T-cell (primary cell): ENCODE data around the gene RHCE. TPM values are rescaled to one million over a fixed set of nuclear protein-coding genes. Genes with fewer than 3 reads are reported as not detected.
"Not testable (repeated sequence)": the region's sequence is repeated elsewhere in the genome, so short reads cannot be mapped to it uniquely, and the experiment has no call there.

Experiments used
- ATAC-seq, 4 experiments: fragments of 200-7000 bp in 3 of 4; fragments of 150-1000 bp in 1 of 4; cut with Tn5 transposase; replicated peaks in 1 of 4; 1 replicate in 3 of 4; 2 replicates in 1 of 4; pipeline ENCODE4 v1.10.0; 2021; ENCODE audit warnings: moderate library complexity in 3 of 4, mild to moderate bottlenecking in 2 of 4, moderate number of reproducible peaks in 1 of 4
- CTCF ChIA-PET, 2 donors: fragments of 300-600 bp; sonication (Branson Sonifier 250); formaldehyde crosslinking; loops; one replicate each; lab custom pipeline; 2022; ENCODE audit warnings: antibody characterized with exemption in 2 of 2; lab: Charles Lee
- POLR2A ChIA-PET, 2 donors: fragments of 300-600 bp; sonication (Branson Sonifier 250); formaldehyde crosslinking; loops; one replicate each; lab custom pipeline; 2022; ENCODE audit warnings: antibody characterized with exemption in 2 of 2; lab: Charles Lee
- DNase-seq, 35 experiments: peaks; one replicate each; pipeline versions ENCODE4 v3.0.0 to v3.0.0-alpha.2; 2013 to 2023
- H3K27ac ChIP-seq: one replicate; pipeline ENCODE4 v1.5.1; 2013; ENCODE audit warnings: low read length
- H3K27me3 ChIP-seq, 2 experiments: replicated peaks in 1 of 2; 1 replicate in 1 of 2; 2 replicates in 1 of 2; pipeline versions ENCODE4 v1.6.1 to v1.7.0; 2013; ENCODE audit warnings: low read length in 1 of 2, mixed read lengths in 1 of 2; ENCODE audit not compliant: control insufficient read depth in 2 of 2, insufficient read depth in 2 of 2; ENCODE audit errors: extremely low read depth in 1 of 2
- H3K36me3 ChIP-seq, 2 donors: 1 replicate in 1 of 2; 2 replicates in 1 of 2; pipeline versions ENCODE4 v1.6.1 to v1.7.0; 2013; ENCODE audit warnings: low read length in 1 of 2; ENCODE audit not compliant: control insufficient read depth in 2 of 2, insufficient read depth in 1 of 2; ENCODE audit errors: extremely low read depth in 1 of 2
- H3K4me1 ChIP-seq, 2 experiments: 1 replicate in 1 of 2; 2 replicates in 1 of 2; pipeline versions ENCODE4 v1.6.1 to v1.7.0; 2013; ENCODE audit warnings: low read length in 2 of 2, mixed read lengths in 1 of 2; ENCODE audit not compliant: insufficient read depth in 2 of 2, control insufficient read depth in 1 of 2; ENCODE audit errors: extremely low read depth in 1 of 2
- H3K4me3 ChIP-seq, 2 donors: 1 replicate in 1 of 2; 2 replicates in 1 of 2; pipeline versions ENCODE4 v1.5.1 to v1.7.0; 2013; ENCODE audit warnings: mild to moderate bottlenecking in 2 of 2, low read length in 1 of 2, moderate library complexity in 1 of 2; ENCODE audit not compliant: control insufficient read depth in 1 of 2; ENCODE audit errors: extremely low read depth in 1 of 2
- H3K9me3 ChIP-seq: 2 replicates; pipeline ENCODE4 v1.7.0; 2013
- H3K27ac Mint-ChIP-seq, 2 donors: one replicate each; pipeline ENCODE4 v1.8.0; 2020 to 2021; ENCODE audit warnings: mild to moderate bottlenecking in 2 of 2, mixed read lengths in 2 of 2
- H3K27me3 Mint-ChIP-seq, 2 donors: one replicate each; pipeline ENCODE4 v1.8.0; 2021 to 2022; ENCODE audit warnings: mixed read lengths in 2 of 2
- H3K36me3 Mint-ChIP-seq: one replicate; pipeline ENCODE4 v1.8.0; 2021; ENCODE audit warnings: mixed read lengths
- H3K4me1 Mint-ChIP-seq, 3 donors: one replicate each; pipeline ENCODE4 v1.8.0; 2020 to 2022; ENCODE audit warnings: mixed read lengths in 3 of 3, mild to moderate bottlenecking in 1 of 3
- H3K4me3 Mint-ChIP-seq, 3 donors: one replicate each; pipeline ENCODE4 v1.8.0; 2020 to 2022; ENCODE audit warnings: mild to moderate bottlenecking in 3 of 3, mixed read lengths in 3 of 3, moderate library complexity in 3 of 3
- H3K9me3 Mint-ChIP-seq, 3 donors: one replicate each; pipeline ENCODE4 v1.8.0; 2020 to 2022; ENCODE audit warnings: mixed read lengths in 3 of 3
- WGBS: methylation state at CpG from one replicate; pipeline ENCODE4 v1.1.5; 2013; ENCODE audit warnings: missing lambda C conversion rate; ENCODE audit not compliant: insufficient coverage; 5-methylcytosine and 5-hydroxymethylcytosine counted together
- total RNA-seq, 35 experiments: library from RNA in 6 of 35; stranded (reverse) in 6 of 35; fragments of 120-200 nt in 1 of 35; gene quantifications; one replicate each; pipeline versions ENCODE4 v1.2.1 to v1.2.4 and lab custom pipeline; 2013 to 2026

The RHCE gene
- total RNA-seq, 5 donors from 2014 or later (not counting 1 experiment from before 2014, with no cell fraction given) = 0.35 to 1.0 (median 0.63) TPM; not detected in 1

- Histone ChIP-seq H3K4me3 (peak overlapping the region; percentile 65 to 77), H3K4me1 (peaks cover 12 to 15% of the 10 kb centered on the region in 2 experiments)
- peaks cover 38 to 54% (median 47%) of the 10 kb centered on the region in 3 donors for H3K4me1 Mint-ChIP-seq
- peak overlapping the region; percentile 91 to 99 (median 94) for H3K4me3 Mint-ChIP-seq
- H3K27ac Mint-ChIP-seq = peak overlapping the region; percentile 81 to 92
- no CpG with 5 or more reads among the region's 29 CpGs for WGBS
- ATAC-seq (peak in 3 of 4 experiments; percentile 6 to 21 (median 9)), DNase-seq (peak in 26 of 35 experiments; percentile 5 to 46 (median 17))
- H3K27me3 Mint-ChIP-seq, H3K36me3 ChIP-seq, H3K9me3 Mint-ChIP-seq, H3K9me3 ChIP-seq, CTCF ChIA-PET, H3K27me3 ChIP-seq, H3K36me3 Mint-ChIP-seq, H3K27ac ChIP-seq, POLR2A ChIA-PET: not testable (repeated sequence)
Observed at GRCh38 chr1:25336922-25337354, 83.7 kb downstream of the RHCE start.

GRCh38 chr1:25329950-25330349 lies 90.7 kb downstream of the RHCE start:
- POLR2A ChIA-PET = interaction anchor here in 1 of 2 donors (0.6 kb wide), 1 partner anchor 1993 kb away, joined by 10 read pairs; no protein-coding TSS in a partner anchor
- H3K9me3 ChIP-seq, H3K4me3 ChIP-seq, H3K9me3 Mint-ChIP-seq, CTCF ChIA-PET, H3K27me3 Mint-ChIP-seq, H3K36me3 ChIP-seq, H3K27ac ChIP-seq, H3K4me1 ChIP-seq, H3K27me3 ChIP-seq, H3K36me3 Mint-ChIP-seq: not testable (repeated sequence)
- WGBS = no CpG with 5 or more reads among the region's 5 CpGs
- Mint-ChIP-seq H3K4me3 (peak overlapping the region; percentile 10 to 44 (median 37)), H3K4me1 (peaks cover 27 to 51% (median 35%) of the 10 kb centered on the region in 3 donors), H3K27ac (peak overlapping the region; percentile 79 to 87)
- ATAC-seq (peak; percentile 39 to 68 (median 64)), DNase-seq (peak in 5 of 35 experiments; percentile 3 to 27 (median 24))

- H3K9me3 ChIP-seq = not testable (repeated sequence)
Observed at GRCh38 chr1:25329336-25329735, 91.3 kb downstream of the RHCE start.

GRCh38 chr1:25328791-25329185 lies 91.8 kb downstream of the RHCE start:
- peak overlapping the region in 1 of 2 donors; percentile 64 for H3K27ac Mint-ChIP-seq
- H3K27me3 Mint-ChIP-seq, H3K4me3 ChIP-seq, H3K9me3 ChIP-seq, H3K4me1 ChIP-seq, H3K9me3 Mint-ChIP-seq, H3K27me3 ChIP-seq, H3K27ac ChIP-seq, H3K4me3 Mint-ChIP-seq, H3K36me3 ChIP-seq, H3K36me3 Mint-ChIP-seq, ATAC-seq, DNase-seq: not testable (repeated sequence)
- WGBS = no CpG with 5 or more reads among the region's 4 CpGs
- ChIA-PET CTCF (interaction anchor here in 1 of 2 donors (0.6 kb wide), 1 partner anchor 42 kb away, joined by 4 read pairs; no protein-coding TSS in a partner anchor), POLR2A (interaction anchor here in 1 of 2 donors (0.6 kb wide), 3 partner anchors 10 to 342 kb away, joined by 3 to 6 read pairs (median 4); no protein-coding TSS in a partner anchor)
- H3K4me1 Mint-ChIP-seq = peaks cover 21 to 41% (median 29%) of the 10 kb centered on the region in 3 donors

More at GRCh38 chr1:25329336-25329735, 91.3 kb downstream of the RHCE start:
- H3K36me3 Mint-ChIP-seq, DNase-seq, H3K4me3 ChIP-seq, H3K4me1 ChIP-seq, H3K27ac ChIP-seq, H3K27me3 Mint-ChIP-seq, H3K9me3 Mint-ChIP-seq, H3K36me3 ChIP-seq, CTCF ChIA-PET, ATAC-seq, H3K27me3 ChIP-seq: not testable (repeated sequence)
- 92% methylated on average over 2 of the region's 5 CpGs for WGBS
- POLR2A ChIA-PET = interaction anchor here in 1 of 2 donors (0.6 kb wide), 1 partner anchor 1993 kb away, joined by 10 read pairs; no protein-coding TSS in a partner anchor
- peak overlapping the region; percentile 79 to 87 for H3K27ac Mint-ChIP-seq
- peaks cover 24 to 47% (median 31%) of the 10 kb centered on the region in 3 donors for H3K4me1 Mint-ChIP-seq
- peak overlapping the region in 2 of 3 donors; percentile 37 to 44 for H3K4me3 Mint-ChIP-seq

GRCh38 chr1:25327864-25328790 lies 92.5 kb downstream of the RHCE start:
- not testable (repeated sequence) for H3K36me3 Mint-ChIP-seq, H3K27me3 ChIP-seq, H3K27ac ChIP-seq, H3K4me3 ChIP-seq, H3K9me3 ChIP-seq, DNase-seq, H3K4me3 Mint-ChIP-seq, H3K27me3 Mint-ChIP-seq, H3K4me1 ChIP-seq, H3K36me3 ChIP-seq, H3K9me3 Mint-ChIP-seq, H3K27ac Mint-ChIP-seq
- POLR2A ChIA-PET = interaction anchor here in 1 of 2 donors (0.6 kb wide), 3 partner anchors 11 to 342 kb away, joined by 3 to 6 read pairs (median 4); no protein-coding TSS in a partner anchor
- CTCF ChIA-PET = interaction anchor here in 1 of 2 donors (0.6 kb wide), 1 partner anchor 42 kb away, joined by 4 read pairs; no protein-coding TSS in a partner anchor
- WGBS = no CpG with 5 or more reads among the region's 17 CpGs
- peak; percentile 80 to 87 (median 85) for ATAC-seq
- H3K4me1 Mint-ChIP-seq = peaks cover 15 to 35% (median 23%) of the 10 kb centered on the region in 3 donors

- H3K9me3 Mint-ChIP-seq, H3K36me3 ChIP-seq, H3K4me3 Mint-ChIP-seq: not testable (repeated sequence)
Observed at GRCh38 chr1:25324407-25324806, 96.2 kb downstream of the RHCE start.

More at GRCh38 chr1:25324407-25324806, 96.2 kb downstream of the RHCE start:
- WGBS = no CpG with 5 or more reads among the region's 3 CpGs
- H3K27me3 ChIP-seq, CTCF ChIA-PET, DNase-seq, H3K4me3 ChIP-seq, POLR2A ChIA-PET, H3K36me3 Mint-ChIP-seq, H3K27ac Mint-ChIP-seq, H3K9me3 ChIP-seq, ATAC-seq, H3K27ac ChIP-seq, H3K4me1 ChIP-seq, H3K27me3 Mint-ChIP-seq: not testable (repeated sequence)
- H3K4me1 Mint-ChIP-seq = peaks cover 2 to 12% (median 5%) of the 10 kb centered on the region in 3 donors
